A549 (cell line): ENCODE results near the gene AGRP. TPM values are rescaled to one million over a fixed set of nuclear protein-coding genes. Genes with fewer than 3 reads are reported as not detected.

Experiments used
- ATAC-seq, 2 experiments: fragments of 200-7000 bp in 1 of 2; fragments of >200 bp in 1 of 2; cut with Nextera tagmentation in 1 of 2; cut with Tn5 transposase in 1 of 2; 3 replicates each; pipeline versions ENCODE4 v1.8.0 to v1.9.1; 2018 to 2020; ENCODE audit warnings: mild to moderate bottlenecking in 1 of 2, moderate library complexity in 1 of 2
- CTCF ChIA-PET: fragments of 300-600 bp; sonication (Branson Sonifier 250); formaldehyde crosslinking; extraction: SDS; loops from one replicate; lab custom pipeline; 2021; ENCODE audit warnings: antibody characterized with exemption, inconsistent platforms; lab: Yijun Ruan, JAX
- POLR2A ChIA-PET: fragments of 350-600 bp; formaldehyde crosslinking; extraction: SDS; loops from one replicate; lab custom pipeline; 2021; ENCODE audit warnings: antibody characterized with exemption, inconsistent platforms; lab: Yijun Ruan, JAX
- DNase-seq, 2 experiments: peaks; one replicate each; pipeline versions ENCODE4 v3.0.0 to v3.0.0-alpha.2; 2011 to 2016; ENCODE audit warnings: low read depth in 1 of 2, low spot score in 1 of 2
- FAIRE-seq: peaks from 2 replicates; lab custom pipeline; 2011; peaks lifted over from hg19 to GRCh38; lab: Jason Lieb, UNC
- H3K27ac ChIP-seq, 2 experiments: fragments of >200 bp; sonication (Bioruptor Twin); formaldehyde crosslinking; 3 replicates each; pipeline ENCODE4 v1.5.1; 2016 to 2017
- H3K4me1 ChIP-seq: fragments of >200 bp; sonication (Bioruptor Twin); formaldehyde crosslinking; 3 replicates; pipeline ENCODE4 v1.6.1; 2016
- H3K4me2 ChIP-seq: fragments of >200 bp; sonication (Bioruptor Twin); formaldehyde crosslinking; 3 replicates; pipeline ENCODE4 v1.6.1; 2016
- H3K4me3 ChIP-seq: fragments of >200 bp; sonication (Bioruptor Twin); formaldehyde crosslinking; 3 replicates; pipeline ENCODE4 v1.5.1; 2016
- H3K9me3 ChIP-seq: fragments of >200 bp; sonication (Bioruptor Twin); formaldehyde crosslinking; 3 replicates; pipeline ENCODE4 v1.6.1; 2016
- CEBPB ChIP-seq, 2 experiments: fragments of >200 bp in 1 of 2; sonication (Bioruptor Twin) in 1 of 2; formaldehyde crosslinking in 1 of 2; IDR thresholded peaks; 2 replicates each; pipeline ENCODE4 v1.6.1; 2012 to 2016
- CHD4 ChIP-seq: fragments of 200-600 bp; sonication (generic); IDR thresholded peaks from 2 replicates; pipeline ENCODE4 v1.6.1; 2016; ENCODE audit warnings: antibody characterized with exemption, mild to moderate bottlenecking, borderline replicate concordance
- EHMT2 ChIP-seq: fragments of 200-600 bp; sonication (generic); IDR thresholded peaks from 2 replicates; pipeline ENCODE4 v1.6.1; 2016; ENCODE audit warnings: antibody characterized with exemption, low read depth, mild to moderate bottlenecking, moderate library complexity
- FOSL2 ChIP-seq, 2 experiments: fragments of 450-650 bp in 1 of 2; fragments of >200 bp in 1 of 2; sonication (Bioruptor Twin) in 1 of 2; formaldehyde crosslinking; IDR thresholded peaks; 2 replicates each; pipeline versions ENCODE4 v1.5.0 to v1.6.1; 2016 to 2020; ENCODE audit warnings: mild to moderate bottlenecking in 1 of 2, moderate library complexity in 1 of 2
- HEYL ChIP-seq: fragments of 250-450 bp; sonication (Bioruptor Pico); IDR thresholded peaks from 2 replicates; pipeline ENCODE4 v1.8.0; 2021; ENCODE audit warnings: mild to moderate bottlenecking, moderate library complexity
- HOXA7 ChIP-seq: fragments of 250-450 bp; sonication (Bioruptor Pico); IDR thresholded peaks from 2 replicates; pipeline ENCODE4 v1.5.0; 2020; ENCODE audit warnings: mild to moderate bottlenecking, moderate library complexity
- HOXB13 ChIP-seq: fragments of 250-450 bp; sonication (Bioruptor Pico); IDR thresholded peaks from 2 replicates; pipeline ENCODE4 v1.5.0; 2020; ENCODE audit warnings: low read depth, mild to moderate bottlenecking, moderate library complexity
- HOXB5 ChIP-seq: fragments of 250-450 bp; sonication (Bioruptor Pico); IDR thresholded peaks from 2 replicates; pipeline ENCODE4 v1.5.0; 2020; ENCODE audit warnings: mild to moderate bottlenecking, moderate library complexity
- JUN ChIP-seq, 2 experiments: fragments of >200 bp; sonication (Bioruptor Twin); formaldehyde crosslinking; IDR thresholded peaks; 2 replicates in 1 of 2; 3 replicates in 1 of 2; pipeline ENCODE4 v1.6.1; 2016 to 2017
- KDM1A ChIP-seq: fragments of 200-600 bp; sonication (generic); IDR thresholded peaks from 2 replicates; pipeline ENCODE4 v1.6.1; 2016; ENCODE audit warnings: low read depth, mild to moderate bottlenecking
- MAFK ChIP-seq: fragments of 450-650 bp; IDR thresholded peaks from 2 replicates; pipeline ENCODE4 v1.6.1; 2014; ENCODE audit not compliant: partially characterized antibody
- NFE2L2 ChIP-seq: fragments of 150-350 bp; conservative IDR thresholded peaks from 2 replicates; pipeline ENCODE4 v1.6.1; 2014; ENCODE audit warnings: low read length
- NR3C1 ChIP-seq: fragments of >200 bp; sonication (Bioruptor Twin); formaldehyde crosslinking; IDR thresholded peaks from 3 replicates; pipeline ENCODE4 v1.6.1; 2017
- PHF8 ChIP-seq: fragments of 200-600 bp; sonication (generic); IDR thresholded peaks from 2 replicates; pipeline ENCODE4 v1.6.1; 2016; ENCODE audit warnings: low read depth, mild to moderate bottlenecking, antibody characterized with exemption, moderate library complexity, borderline replicate concordance
- POLR2A ChIP-seq: IDR thresholded peaks from 2 replicates; pipeline ENCODE4 v1.6.1; 2012; ENCODE audit warnings: mild to moderate bottlenecking, low read length
- RFX5 ChIP-seq: fragments of 450-650 bp; IDR thresholded peaks from 2 replicates; pipeline ENCODE4 v1.7.1; 2014; ENCODE audit warnings: antibody characterized with exemption, mild to moderate bottlenecking, moderate library complexity
- RNF2 ChIP-seq: fragments of 200-600 bp; sonication (generic); IDR thresholded peaks from 2 replicates; pipeline ENCODE4 v1.6.1; 2016; ENCODE audit warnings: low read depth, mild to moderate bottlenecking, antibody characterized with exemption, moderate library complexity, borderline replicate concordance
- SREBF2 ChIP-seq: fragments of 450-650 bp; IDR thresholded peaks from 2 replicates; pipeline ENCODE4 v1.6.1; 2014; ENCODE audit warnings: mild to moderate bottlenecking, moderate library complexity
- ZNF302 ChIP-seq: fragments of 250-450 bp; sonication (Bioruptor Pico); IDR thresholded peaks from 2 replicates; pipeline ENCODE4 v1.9.0; 2021; ENCODE audit warnings: inconsistent platforms, mild to moderate bottlenecking, moderate library complexity
- WGBS: methylation state at CpG from one replicate; pipeline ENCODE4 v1.1.6; 2017; ENCODE audit errors: missing lambda C conversion rate; 5-methylcytosine and 5-hydroxymethylcytosine counted together
- polyA plus RNA-seq, 4 experiments: library from polyadenylated mRNA; depleted of rRNA in 3 of 4; stranded (reverse); fragments of >200 nt; fragmentation: RNase III in 1 of 4; extraction: RNeasy Plus Mini Kit Qiagen cat#74134 plus additional on column Dnase treatment in 1 of 4; gene quantifications; 2 replicates in 3 of 4; 3 replicates in 1 of 4; pipeline ENCODE4 v1.2.3, GENCODE V29; 2011 to 2017
- TF ChIP-seq, protein P1 (sequence below): fragments of 250-450 bp; sonication (Bioruptor Pico); IDR thresholded peaks from 2 replicates; pipeline ENCODE4 v1.5.0; 2021; ENCODE audit warnings: mild to moderate bottlenecking, moderate library complexity, borderline replicate concordance
- TF ChIP-seq, protein P2 (sequence below): fragments of 450-650 bp; IDR thresholded peaks from 2 replicates; pipeline ENCODE4 v1.6.1; 2014; ENCODE audit warnings: antibody characterized with exemption
- TF ChIP-seq, protein P3 (sequence below): fragments of >200 bp; sonication (Bioruptor Twin); formaldehyde crosslinking; IDR thresholded peaks from 2 replicates; pipeline ENCODE4 v1.6.1; 2016
- TF ChIP-seq, protein P4 (sequence below): IDR thresholded peaks from 2 replicates; pipeline ENCODE4 v1.6.1; 2012

AGRP gene
- polyA plus RNA-seq, 2 of the 4 experiments (the other 2 are of a cell fraction): not detected

GRCh38 chr16:67436640-67437193 is 46.6 kb downstream of the AGRP start:
- Histone ChIP-seq H3K4me2 (no peak overlapping the region), H3K4me3 (no peak overlapping the region), H3K9me3 (no peaks in the 10 kb centered on the region), H3K4me1 (peaks cover 3% of the 10 kb centered on the region; the same call in 2 of the 3 replicates), H3K27ac (no peak overlapping the region)
- DNase-seq (no peak), ATAC-seq (no peak), FAIRE-seq (no peak)
- WGBS: 92% methylated on average over 23 of the region's 23 CpGs
- ChIA-PET POLR2A (no interaction called here), CTCF (interaction anchor here (0.7 to 17.9 kb wide), 6 partner anchors 9 to 483 kb away, joined by 3 to 207 read pairs (median 3); no protein-coding TSS in a partner anchor)
- TF ChIP-seq, protein P1, sequence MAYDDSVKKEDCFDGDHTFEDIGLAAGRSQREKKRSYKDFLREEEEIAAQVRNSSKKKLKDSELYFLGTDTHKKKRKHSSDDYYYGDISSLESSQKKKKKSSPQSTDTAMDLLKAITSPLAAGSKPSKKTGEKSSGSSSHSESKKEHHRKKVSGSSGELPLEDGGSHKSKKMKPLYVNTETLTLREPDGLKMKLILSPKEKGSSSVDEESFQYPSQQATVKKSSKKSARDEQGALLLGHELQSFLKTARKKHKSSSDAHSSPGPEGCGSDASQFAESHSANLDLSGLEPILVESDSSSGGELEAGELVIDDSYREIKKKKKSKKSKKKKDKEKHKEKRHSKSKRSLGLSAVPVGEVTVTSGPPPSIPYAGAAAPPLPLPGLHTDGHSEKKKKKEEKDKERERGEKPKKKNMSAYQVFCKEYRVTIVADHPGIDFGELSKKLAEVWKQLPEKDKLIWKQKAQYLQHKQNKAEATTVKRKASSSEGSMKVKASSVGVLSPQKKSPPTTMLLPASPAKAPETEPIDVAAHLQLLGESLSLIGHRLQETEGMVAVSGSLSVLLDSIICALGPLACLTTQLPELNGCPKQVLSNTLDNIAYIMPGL (CRISPR knock-in tag): no peak
- TF ChIP-seq RFX5: no peak
- no peak for TF ChIP-seq EHMT2
- no peak for TF ChIP-seq ZNF302 (CRISPR knock-in tag)
- no peak for TF ChIP-seq CHD4
- TF ChIP-seq NR3C1: no peak
- no peak for TF ChIP-seq MAFK

DNA sequence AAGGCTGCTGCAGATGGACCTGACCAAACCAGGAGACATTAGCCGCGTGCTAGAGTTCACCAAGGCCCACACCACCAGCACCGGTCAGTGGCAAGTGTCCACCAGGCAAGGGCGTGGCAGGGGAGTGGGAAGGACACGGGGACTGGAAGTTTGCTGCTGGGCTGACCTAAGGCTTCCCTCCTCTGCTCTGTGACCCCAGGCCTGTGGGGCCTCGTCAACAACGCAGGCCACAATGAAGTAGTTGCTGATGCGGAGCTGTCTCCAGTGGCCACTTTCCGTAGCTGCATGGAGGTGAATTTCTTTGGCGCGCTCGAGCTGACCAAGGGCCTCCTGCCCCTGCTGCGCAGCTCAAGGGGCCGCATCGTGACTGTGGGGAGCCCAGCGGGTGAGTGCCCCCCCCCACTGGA is 47.6 kb downstream of the AGRP start:
- ChIA-PET POLR2A (no interaction called here), CTCF (interaction anchor here (0.6 to 17.9 kb wide), 8 partner anchors 10 to 482 kb away, joined by 3 to 207 read pairs (median 4); no protein-coding TSS in a partner anchor)
- H3K4me1 ChIP-seq: peaks cover 6% of the 10 kb centered on the region; the same call in 2 of the 3 replicates
- FAIRE-seq: no peak
- TF ChIP-seq SREBF2 (no peak), CEBPB (IDR thresholded peaks at IDR 0.05) (no peak), PHF8 (no peak), NFE2L2 (no peak), HOXA7 (CRISPR knock-in tag) (no peak), KDM1A (no peak), JUN (IDR thresholded peaks at IDR 0.05) (no peak), HEYL (CRISPR knock-in tag) (no peak), HOXB13 (CRISPR knock-in tag) (no peak), HOXB5 (CRISPR knock-in tag) (no peak), RNF2 (no peak), EHMT2 (no peak), POLR2A (no peak), FOSL2 (IDR thresholded peaks at IDR 0.05) (no peak), FOSL2 (CRISPR knock-in tag; IDR thresholded peaks at IDR 0.05) (no peak)
- TF ChIP-seq, protein P2, sequence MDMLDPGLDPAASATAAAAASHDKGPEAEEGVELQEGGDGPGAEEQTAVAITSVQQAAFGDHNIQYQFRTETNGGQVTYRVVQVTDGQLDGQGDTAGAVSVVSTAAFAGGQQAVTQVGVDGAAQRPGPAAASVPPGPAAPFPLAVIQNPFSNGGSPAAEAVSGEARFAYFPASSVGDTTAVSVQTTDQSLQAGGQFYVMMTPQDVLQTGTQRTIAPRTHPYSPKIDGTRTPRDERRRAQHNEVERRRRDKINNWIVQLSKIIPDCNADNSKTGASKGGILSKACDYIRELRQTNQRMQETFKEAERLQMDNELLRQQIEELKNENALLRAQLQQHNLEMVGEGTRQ: no peak
- TF ChIP-seq, protein P3, sequence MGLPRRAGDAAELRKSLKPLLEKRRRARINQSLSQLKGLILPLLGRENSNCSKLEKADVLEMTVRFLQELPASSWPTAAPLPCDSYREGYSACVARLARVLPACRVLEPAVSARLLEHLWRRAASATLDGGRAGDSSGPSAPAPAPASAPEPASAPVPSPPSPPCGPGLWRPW: no peak
- TF ChIP-seq, protein P4, sequence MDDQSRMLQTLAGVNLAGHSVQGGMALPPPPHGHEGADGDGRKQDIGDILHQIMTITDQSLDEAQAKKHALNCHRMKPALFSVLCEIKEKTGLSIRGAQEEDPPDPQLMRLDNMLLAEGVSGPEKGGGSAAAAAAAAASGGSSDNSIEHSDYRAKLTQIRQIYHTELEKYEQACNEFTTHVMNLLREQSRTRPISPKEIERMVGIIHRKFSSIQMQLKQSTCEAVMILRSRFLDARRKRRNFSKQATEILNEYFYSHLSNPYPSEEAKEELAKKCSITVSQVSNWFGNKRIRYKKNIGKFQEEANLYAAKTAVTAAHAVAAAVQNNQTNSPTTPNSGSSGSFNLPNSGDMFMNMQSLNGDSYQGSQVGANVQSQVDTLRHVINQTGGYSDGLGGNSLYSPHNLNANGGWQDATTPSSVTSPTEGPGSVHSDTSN: no peak
- TF ChIP-seq, all 56 proteins: peak for 0
- H3K9me3 ChIP-seq: no peaks in the 10 kb centered on the region
- no peak overlapping the region for H3K27ac ChIP-seq
- no peak overlapping the region for H3K4me2 ChIP-seq
- DNase-seq (no peak), ATAC-seq (no peak)
- WGBS: 100% methylated on average over 4 of the region's 16 CpGs
- H3K4me3 ChIP-seq: no peak overlapping the region
